Activated naive CD8-positive, alpha-beta T cell treated with anti-CD3 and anti-CD28 coated beads for 36 hours (primary cell): Measurements from ENCODE around the gene BCOR. TPM values are rescaled to one million over a fixed set of nuclear protein-coding genes. Genes with fewer than 3 reads are reported as not detected.

ENCODE experiments used
- DNase-seq: peaks from one replicate; pipeline ENCODE4 v3.0.0; 2021
- H3K27ac Mint-ChIP-seq: one replicate; pipeline ENCODE4 v1.8.0; 2022; ENCODE audit warnings: mild to moderate bottlenecking, moderate library complexity, mixed read lengths
- H3K27me3 Mint-ChIP-seq: one replicate; pipeline ENCODE4 v1.8.0; 2022; ENCODE audit warnings: mild to moderate bottlenecking, mixed read lengths
- H3K36me3 Mint-ChIP-seq: one replicate; pipeline ENCODE4 v1.8.0; 2021; ENCODE audit warnings: mild to moderate bottlenecking, mixed read lengths
- H3K4me1 Mint-ChIP-seq: one replicate; pipeline ENCODE4 v1.8.0; 2021; ENCODE audit warnings: mixed read lengths
- H3K4me3 Mint-ChIP-seq: one replicate; pipeline ENCODE4 v1.8.0; 2022; ENCODE audit warnings: mild to moderate bottlenecking, moderate library complexity, mixed read lengths
- H3K9me3 Mint-ChIP-seq: one replicate; pipeline ENCODE4 v1.8.0; 2022; ENCODE audit warnings: mixed read lengths
- total RNA-seq, 2 experiments: library from RNA; stranded (reverse); gene quantifications; one replicate each; pipeline ENCODE4 v1.2.3, GENCODE V29; 2021

BCOR gene
- total RNA-seq, 2 experiments from 2014 or later, result 32.3 to 36.0 TPM

DNA sequence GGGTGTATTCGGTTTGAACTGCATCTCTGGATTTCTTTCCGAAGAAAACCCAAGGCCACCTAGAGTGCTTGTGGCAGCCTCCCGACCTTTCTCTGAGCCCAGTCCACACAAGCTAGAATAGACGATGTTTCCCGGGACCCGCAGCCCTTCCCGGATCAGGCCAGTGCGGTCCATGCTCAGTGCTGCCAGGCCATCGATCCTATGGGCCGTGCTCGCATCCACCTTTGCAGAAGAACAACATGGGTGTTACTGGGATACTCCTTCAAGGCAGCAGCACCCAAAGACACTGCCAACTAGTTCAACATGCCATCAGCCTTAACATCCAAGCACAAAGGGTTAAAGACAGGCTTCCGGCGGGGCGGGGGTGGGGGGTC, 22.8 kb downstream of the BCOR start:
- Mint-ChIP-seq H3K27me3 (no peaks in the 10 kb centered on the region), H3K4me3 (no peak overlapping the region), H3K9me3 (no peaks in the 10 kb centered on the region), H3K36me3 (peaks cover 28% of the 10 kb centered on the region), H3K4me1 (peaks cover 18% of the 10 kb centered on the region), H3K27ac (no peak overlapping the region)
- DNase-seq, result no peak

DNA sequence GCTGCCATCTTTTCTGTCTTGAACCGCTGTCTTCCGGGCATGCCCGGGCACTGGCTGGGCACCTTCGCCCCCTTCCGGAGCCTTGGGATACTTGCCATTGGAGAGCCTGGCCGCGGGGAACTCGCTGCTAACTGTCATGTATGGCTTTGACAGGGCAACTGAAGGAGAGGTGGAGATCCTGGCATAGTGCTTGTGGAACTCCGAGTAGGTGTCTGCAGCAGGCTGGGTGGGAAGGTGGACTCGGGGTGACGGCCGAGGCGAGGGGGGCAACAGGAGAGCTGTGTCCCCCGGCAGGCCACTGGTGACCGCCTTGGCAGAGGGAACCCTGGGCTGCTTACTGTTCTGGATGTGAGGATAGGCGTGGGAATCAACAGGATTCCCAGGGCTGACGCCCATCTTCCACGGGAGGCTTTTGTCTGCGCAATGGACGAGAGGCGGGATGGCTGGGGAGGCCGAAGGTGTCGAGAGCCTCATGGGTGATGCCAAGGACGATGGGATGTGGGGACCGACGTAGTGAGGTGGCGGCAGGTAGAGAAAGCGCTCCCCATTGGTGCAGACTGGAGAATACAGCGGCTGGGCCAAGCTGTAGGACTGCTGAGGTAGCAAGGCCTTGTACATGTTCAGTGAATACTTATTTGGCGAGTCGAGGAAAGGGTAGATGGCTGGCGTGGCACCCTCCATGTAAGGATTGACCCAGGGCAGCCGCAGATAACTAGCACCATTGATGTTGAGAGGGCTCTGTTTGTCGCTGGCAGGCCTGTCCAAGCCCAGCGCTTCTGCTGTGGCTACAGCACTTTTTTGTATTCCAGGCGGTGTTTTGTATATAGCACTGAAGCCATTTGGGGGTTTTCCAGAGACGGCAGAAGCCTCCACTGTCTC, 23.4 kb downstream of the BCOR start:
- Mint-ChIP-seq H3K4me1 (peaks cover 17% of the 10 kb centered on the region), H3K27me3 (no peaks in the 10 kb centered on the region), H3K36me3 (peaks cover 29% of the 10 kb centered on the region), H3K4me3 (no peak overlapping the region), H3K27ac (no peak overlapping the region), H3K9me3 (no peaks in the 10 kb centered on the region)
- no peak for DNase-seq

- H3K4me3 Mint-ChIP-seq, result no peak overlapping the region
- no peak overlapping the region for H3K27ac Mint-ChIP-seq
- no peaks in the 10 kb centered on the region for H3K27me3 Mint-ChIP-seq
- no peaks in the 10 kb centered on the region for H3K9me3 Mint-ChIP-seq
- no peak for DNase-seq
- peaks cover 16% of the 10 kb centered on the region for H3K4me1 Mint-ChIP-seq
- H3K36me3 Mint-ChIP-seq, result peaks cover 34% of the 10 kb centered on the region
Observed at GRCh38 chrX:40073439-40074054, 24.2 kb downstream of the BCOR start.

GRCh38 chrX:40072246-40072645, 25.5 kb downstream of the BCOR start:
- Mint-ChIP-seq H3K4me1 (peaks cover 20% of the 10 kb centered on the region), H3K4me3 (no peak overlapping the region), H3K9me3 (no peaks in the 10 kb centered on the region), H3K27me3 (no peaks in the 10 kb centered on the region), H3K27ac (no peak overlapping the region), H3K36me3 (peaks cover 46% of the 10 kb centered on the region)
- DNase-seq, result no peak

DNA sequence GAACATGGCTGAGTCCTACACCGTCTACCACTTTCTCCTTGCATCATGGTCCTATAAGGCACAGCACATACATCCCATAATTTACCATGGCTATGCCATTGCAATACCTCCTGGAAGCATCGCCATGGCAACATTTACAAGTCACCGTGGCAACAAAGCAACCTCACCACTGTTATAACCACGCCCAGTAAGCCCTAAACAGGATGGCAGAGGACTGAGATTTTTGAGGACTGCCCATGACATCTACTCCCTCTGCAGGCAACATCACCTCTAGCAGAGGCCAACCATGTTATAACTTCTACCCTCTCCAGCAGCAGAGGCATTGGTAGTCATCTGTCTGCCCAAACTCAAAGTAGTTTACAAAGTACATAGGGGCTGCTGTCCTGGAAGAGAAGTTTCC, 29.7 kb downstream of the BCOR start:
- H3K27me3 Mint-ChIP-seq, result no peaks in the 10 kb centered on the region
- no peak for DNase-seq

GRCh38 chrX:40066700-40067099, 31.1 kb downstream of the BCOR start:
- no peak overlapping the region for H3K4me3 Mint-ChIP-seq
- no peaks in the 10 kb centered on the region for H3K9me3 Mint-ChIP-seq
- H3K27ac Mint-ChIP-seq, result no peak overlapping the region
- no peaks in the 10 kb centered on the region for H3K27me3 Mint-ChIP-seq
- DNase-seq, result no peak
- H3K4me1 Mint-ChIP-seq, result peaks cover 53% of the 10 kb centered on the region
- peaks cover 56% of the 10 kb centered on the region for H3K36me3 Mint-ChIP-seq

More for the DNA sequence above, 29.7 kb downstream of the BCOR start:
- no peak overlapping the region for H3K4me3 Mint-ChIP-seq
- peaks cover 57% of the 10 kb centered on the region for H3K36me3 Mint-ChIP-seq
- H3K4me1 Mint-ChIP-seq, result peaks cover 47% of the 10 kb centered on the region
- no peak overlapping the region for H3K27ac Mint-ChIP-seq
- no peaks in the 10 kb centered on the region for H3K9me3 Mint-ChIP-seq

- Mint-ChIP-seq H3K36me3 (peaks cover 58% of the 10 kb centered on the region), H3K27ac (peak overlapping the region; percentile 81), H3K4me3 (peak overlapping the region; percentile 65), H3K4me1 (peaks cover 62% of the 10 kb centered on the region), H3K27me3 (no peaks in the 10 kb centered on the region), H3K9me3 (no peaks in the 10 kb centered on the region)
- DNase-seq, result peak; percentile 27
Observed at GRCh38 chrX:40065296-40066046, 32.3 kb downstream of the BCOR start.

DNA sequence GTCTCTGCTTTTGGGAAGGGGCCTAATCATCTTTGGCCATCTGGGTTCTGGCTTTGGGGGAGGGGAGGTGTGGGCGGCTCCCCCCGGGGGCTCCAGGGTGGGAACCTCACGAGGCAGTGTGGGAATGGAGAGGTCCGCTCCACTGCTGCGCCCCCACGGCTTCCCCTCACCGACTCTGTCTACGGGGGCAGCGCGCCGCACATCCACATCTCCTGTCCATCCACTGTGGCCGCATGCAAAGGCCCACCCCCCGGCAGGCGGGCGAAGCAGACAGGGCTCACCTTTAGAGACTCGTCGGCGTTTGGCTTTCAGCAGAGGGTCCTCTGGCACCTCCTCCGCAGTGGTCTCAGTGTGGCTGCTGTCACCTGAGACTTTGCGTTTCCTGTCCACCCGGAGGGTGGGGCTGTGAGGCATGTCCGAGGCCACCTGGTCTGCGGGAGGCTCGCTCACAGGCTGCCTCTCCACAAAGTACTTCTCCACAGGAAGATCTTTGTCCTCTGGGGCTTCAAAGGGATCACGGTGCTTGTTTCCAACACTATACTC, 33.6 kb downstream of the BCOR start:
- no peak overlapping the region for H3K4me3 Mint-ChIP-seq
- no peaks in the 10 kb centered on the region for H3K27me3 Mint-ChIP-seq
- H3K27ac Mint-ChIP-seq, result no peak overlapping the region
- peaks cover 62% of the 10 kb centered on the region for H3K4me1 Mint-ChIP-seq
- peaks cover 49% of the 10 kb centered on the region for H3K36me3 Mint-ChIP-seq
- DNase-seq, result no peak
- H3K9me3 Mint-ChIP-seq, result no peaks in the 10 kb centered on the region

- DNase-seq, result no peak
- Mint-ChIP-seq H3K36me3 (peaks cover 49% of the 10 kb centered on the region), H3K27ac (no peak overlapping the region), H3K4me3 (no peak overlapping the region), H3K27me3 (no peaks in the 10 kb centered on the region), H3K9me3 (no peaks in the 10 kb centered on the region), H3K4me1 (peaks cover 57% of the 10 kb centered on the region)
Observed at GRCh38 chrX:40063555-40063954, 34.2 kb downstream of the BCOR start.

DNA sequence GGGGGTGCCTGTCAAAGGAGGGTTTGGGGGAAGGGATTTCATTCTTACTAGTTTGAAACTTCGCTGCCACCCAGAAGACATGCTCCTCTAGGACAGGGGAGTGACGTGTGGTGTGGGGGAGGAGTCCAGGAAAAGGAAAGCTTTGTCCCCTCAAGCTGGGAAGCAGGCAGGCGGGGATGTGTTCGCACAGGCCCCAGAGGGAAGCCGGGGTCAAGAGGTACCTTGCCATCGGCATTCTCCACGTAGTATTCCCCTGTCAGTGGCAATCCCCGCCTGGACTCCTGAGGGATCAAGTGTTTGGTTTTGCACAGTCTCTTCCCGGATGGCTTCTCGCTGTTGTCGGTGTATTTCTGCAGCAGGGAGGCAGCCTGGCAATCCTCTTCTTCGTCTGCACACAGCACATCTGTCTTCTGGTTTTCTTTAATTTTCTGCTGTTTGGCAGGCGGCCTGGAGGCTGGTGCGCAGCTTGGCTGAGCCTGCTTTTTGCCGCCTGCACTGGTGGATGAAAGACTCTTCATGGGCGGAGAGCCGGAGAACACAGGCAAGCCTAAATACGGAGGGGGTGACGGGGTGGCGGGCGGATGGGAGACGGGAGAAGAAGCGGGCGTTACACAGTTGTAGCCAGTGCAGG, 35.1 kb downstream of the BCOR start:
- Mint-ChIP-seq H3K27ac (no peak overlapping the region), H3K4me1 (peaks cover 50% of the 10 kb centered on the region), H3K4me3 (no peak overlapping the region), H3K27me3 (no peaks in the 10 kb centered on the region), H3K9me3 (no peaks in the 10 kb centered on the region), H3K36me3 (peaks cover 45% of the 10 kb centered on the region)
- DNase-seq, result no peak

DNA sequence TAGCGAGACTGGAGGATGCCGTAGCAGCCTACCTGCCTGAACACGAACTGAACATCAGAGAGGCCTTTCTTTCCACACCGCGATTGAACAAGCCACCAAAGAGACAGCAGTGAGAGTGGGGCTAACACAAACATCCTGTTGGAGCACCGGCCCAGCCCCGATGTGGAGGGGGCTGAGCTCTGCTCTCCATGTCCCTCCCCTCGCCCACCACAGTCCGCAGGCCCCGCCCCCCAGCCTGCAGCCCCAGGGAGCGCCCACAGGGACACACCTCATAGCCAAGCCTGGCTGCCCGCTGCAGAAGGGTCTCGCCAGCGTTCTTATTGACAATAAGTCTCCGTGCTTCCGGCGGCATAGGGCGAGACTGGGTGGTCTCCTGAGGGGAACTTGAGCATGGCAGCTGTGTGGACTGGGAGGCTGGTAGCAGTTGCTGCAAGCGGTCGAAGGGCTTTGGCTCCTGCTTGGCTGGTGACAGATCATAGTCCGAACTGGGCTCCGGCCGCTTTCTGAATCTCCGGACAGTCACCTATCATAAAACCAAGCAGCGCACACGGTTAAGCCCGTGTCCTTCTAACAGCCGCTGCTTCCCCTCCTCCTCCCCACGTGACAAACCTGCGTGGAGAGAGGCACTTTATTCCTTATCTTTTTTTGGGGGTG, 35.8 kb downstream of the BCOR start:
- H3K27me3 Mint-ChIP-seq, result no peaks in the 10 kb centered on the region
- H3K36me3 Mint-ChIP-seq, result peaks cover 39% of the 10 kb centered on the region
- H3K4me3 Mint-ChIP-seq, result peak overlapping the region; percentile 42
- peak overlapping the region; percentile 89 for H3K27ac Mint-ChIP-seq
- H3K4me1 Mint-ChIP-seq, result peaks cover 45% of the 10 kb centered on the region
- peak; percentile 33 for DNase-seq
- H3K9me3 Mint-ChIP-seq, result no peaks in the 10 kb centered on the region

DNA sequence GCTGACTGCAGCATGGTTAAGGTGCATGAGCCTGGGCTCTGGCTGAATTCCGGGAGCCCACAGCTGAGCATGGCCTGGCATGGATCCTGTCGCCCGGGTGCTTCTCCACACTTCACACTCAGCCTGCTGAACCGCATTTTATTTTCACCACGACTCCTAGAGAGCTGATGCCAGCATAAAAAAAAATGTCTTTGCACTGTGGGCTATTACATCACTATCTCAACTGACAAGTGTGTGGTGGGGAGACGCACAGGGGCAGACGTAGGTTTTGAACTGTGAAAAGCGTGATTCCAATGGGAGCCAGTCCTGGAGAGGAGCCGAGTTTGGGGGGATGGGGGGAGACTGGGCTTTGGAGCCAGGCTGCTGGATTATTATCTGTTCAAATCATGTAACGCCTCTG, 36.8 kb downstream of the BCOR start:
- DNase-seq, result no peak
- Mint-ChIP-seq H3K4me3 (no peak overlapping the region), H3K36me3 (peaks cover 40% of the 10 kb centered on the region), H3K27ac (peak overlapping the region; percentile 89), H3K27me3 (no peaks in the 10 kb centered on the region), H3K9me3 (no peaks in the 10 kb centered on the region), H3K4me1 (peaks cover 35% of the 10 kb centered on the region)

DNA sequence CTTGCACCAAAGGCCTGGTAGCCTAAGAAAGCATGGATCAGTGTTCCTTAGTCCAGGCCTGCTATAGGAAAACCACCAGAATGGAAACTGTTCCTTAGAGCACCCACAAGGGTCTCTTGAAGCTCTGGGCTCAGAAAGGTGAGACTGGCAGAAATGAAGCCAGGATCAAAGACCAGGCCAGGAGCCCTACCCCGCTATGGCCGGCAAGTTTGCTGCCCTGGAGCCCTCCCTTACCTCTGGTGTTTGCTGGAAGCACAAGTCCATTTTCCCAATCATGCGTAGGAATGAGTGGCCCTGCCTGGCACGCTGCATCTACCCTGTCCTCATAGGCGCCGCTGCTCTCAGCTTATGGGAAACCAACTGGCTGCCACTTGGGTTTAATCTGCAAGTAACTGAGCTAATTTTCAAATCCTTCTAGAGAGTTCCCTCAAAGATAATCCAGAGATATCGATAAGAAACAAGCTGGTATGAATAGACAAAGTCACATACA, 37.4 kb downstream of the BCOR start:
- peaks cover 38% of the 10 kb centered on the region for H3K36me3 Mint-ChIP-seq
- H3K4me1 Mint-ChIP-seq, result peaks cover 29% of the 10 kb centered on the region
- H3K27me3 Mint-ChIP-seq, result no peaks in the 10 kb centered on the region
- H3K27ac Mint-ChIP-seq, result no peak overlapping the region
- H3K4me3 Mint-ChIP-seq, result no peak overlapping the region
- no peak for DNase-seq
- H3K9me3 Mint-ChIP-seq, result no peaks in the 10 kb centered on the region

- Mint-ChIP-seq H3K4me3 (no peak overlapping the region), H3K36me3 (peaks cover 45% of the 10 kb centered on the region), H3K27ac (no peak overlapping the region), H3K9me3 (no peaks in the 10 kb centered on the region), H3K27me3 (no peaks in the 10 kb centered on the region), H3K4me1 (peaks cover 19% of the 10 kb centered on the region)
- no peak for DNase-seq
Observed at GRCh38 chrX:40058719-40059118, 39.0 kb downstream of the BCOR start.
